OCI-LY3 (cell line): ENCODE measurements around the gene TICRR.

Experiments
- CTCF ChIP-seq: fragments of 200-600, 300-600 bp; sonication (generic); IDR thresholded peaks from 2 replicates; pipeline ENCODE4 v1.5.1; 2014; ENCODE audit warnings: antibody characterized with exemption, low read length, low read depth
- EZH2phosphoT487 ChIP-seq: fragments of 200-600 bp; shearing (Covaris generic); IDR thresholded peaks from 2 replicates; pipeline ENCODE4 v1.6.1; 2018; ENCODE audit warnings: antibody characterized with exemption, mixed run types, low read depth

- no peak for TF ChIP-seq EZH2phosphoT487
- TF ChIP-seq CTCF, result no peak
These were observed 65.8 kb downstream of the TICRR start for GRCh38 chr15:89641053-89641452.
